Measurements from ENCODE around the gene ADORA2A.

Gene ADORA2A

GRCh38 chr22:24433828-24434470 lies 6.5 kb downstream of the ADORA2A start:
- no peak for DNase-seq

GRCh38 chr22:24434471-24435322 lies 7.3 kb downstream of the ADORA2A start:
- DNase-seq = peak; percentile 72

GRCh38 chr22:24435323-24435645 lies 7.9 kb downstream of the ADORA2A start:
- DNase-seq = no peak

- DNase-seq = no peak
These were observed 8.5 kb downstream of the ADORA2A start for GRCh38 chr22:24435861-24436371.

- no peak for DNase-seq
These were observed 9.2 kb downstream of the ADORA2A start for GRCh38 chr22:24436553-24436952.

- DNase-seq = no peak
These were observed 9.7 kb downstream of the ADORA2A start for GRCh38 chr22:24437091-24437490.

- DNase-seq = no peak
These were observed 10.4 kb downstream of the ADORA2A start for GRCh38 chr22:24437741-24438328.

- DNase-seq = no peak
These were observed 12.9 kb downstream of the ADORA2A start for GRCh38 chr22:24440270-24440717.

- no peak for DNase-seq
These were observed 13.5 kb downstream of the ADORA2A start for GRCh38 chr22:24440718-24441405.

GRCh38 chr22:24441406-24442351 lies 14.3 kb downstream of the ADORA2A start:
- DNase-seq = no peak

GRCh38 chr22:24442352-24442744 lies 14.9 kb downstream of the ADORA2A start:
- DNase-seq = no peak

- no peak for DNase-seq
These were observed 16.3 kb downstream of the ADORA2A start for GRCh38 chr22:24443668-24444067.

- no peak for DNase-seq
These were observed 16.9 kb downstream of the ADORA2A start for GRCh38 chr22:24444251-24444650.

GRCh38 chr22:24444729-24445466 lies 17.5 kb downstream of the ADORA2A start:
- no peak for DNase-seq

- DNase-seq = no peak
These were observed 18.3 kb downstream of the ADORA2A start for GRCh38 chr22:24445481-24446259.

- DNase-seq = no peak
These were observed 18.8 kb downstream of the ADORA2A start for GRCh38 chr22:24446260-24446611.

GRCh38 chr22:24450610-24451009 lies 23.2 kb downstream of the ADORA2A start:
- DNase-seq = no peak

- no peak for DNase-seq
These were observed 23.8 kb downstream of the ADORA2A start for GRCh38 chr22:24451162-24451561.

GRCh38 chr22:24453853-24454252 lies 26.5 kb downstream of the ADORA2A start:
- no peak for DNase-seq

- no peak for DNase-seq
These were observed 27.6 kb downstream of the ADORA2A start for GRCh38 chr22:24455039-24455438.
